COLO829 (cell line): ENCODE measurements around the gene HTRA3.
"Not testable (repeated sequence)": the region's sequence is repeated elsewhere in the genome, so short reads cannot be mapped to it uniquely, and the experiment has no call there.

Source experiments
- DNase-seq: peaks from one replicate; pipeline ENCODE4 v3.0.0; 2012; ENCODE audit warnings: low spot score

Gene HTRA3

DNA sequence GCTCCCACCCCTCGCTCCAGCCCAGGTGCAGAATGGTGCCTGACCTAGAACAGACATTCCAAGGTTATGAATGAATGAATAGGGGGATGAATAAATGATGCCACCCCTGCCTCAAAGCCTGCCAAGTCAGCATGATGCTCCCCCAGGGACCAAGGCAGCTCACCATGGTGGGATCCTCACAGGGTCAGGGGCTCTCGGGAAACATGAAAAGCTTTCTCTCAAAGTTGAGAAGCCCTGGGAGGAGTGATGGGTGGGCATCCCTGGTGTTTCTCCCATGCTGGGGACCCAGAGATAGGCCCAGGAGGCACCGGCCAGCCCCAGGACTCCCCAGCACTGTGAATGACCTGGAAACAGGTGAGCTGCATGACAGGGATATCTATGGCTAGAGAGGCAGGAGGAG is 58.9 kb downstream of the HTRA3 start:
- DNase-seq = no peak

DNA sequence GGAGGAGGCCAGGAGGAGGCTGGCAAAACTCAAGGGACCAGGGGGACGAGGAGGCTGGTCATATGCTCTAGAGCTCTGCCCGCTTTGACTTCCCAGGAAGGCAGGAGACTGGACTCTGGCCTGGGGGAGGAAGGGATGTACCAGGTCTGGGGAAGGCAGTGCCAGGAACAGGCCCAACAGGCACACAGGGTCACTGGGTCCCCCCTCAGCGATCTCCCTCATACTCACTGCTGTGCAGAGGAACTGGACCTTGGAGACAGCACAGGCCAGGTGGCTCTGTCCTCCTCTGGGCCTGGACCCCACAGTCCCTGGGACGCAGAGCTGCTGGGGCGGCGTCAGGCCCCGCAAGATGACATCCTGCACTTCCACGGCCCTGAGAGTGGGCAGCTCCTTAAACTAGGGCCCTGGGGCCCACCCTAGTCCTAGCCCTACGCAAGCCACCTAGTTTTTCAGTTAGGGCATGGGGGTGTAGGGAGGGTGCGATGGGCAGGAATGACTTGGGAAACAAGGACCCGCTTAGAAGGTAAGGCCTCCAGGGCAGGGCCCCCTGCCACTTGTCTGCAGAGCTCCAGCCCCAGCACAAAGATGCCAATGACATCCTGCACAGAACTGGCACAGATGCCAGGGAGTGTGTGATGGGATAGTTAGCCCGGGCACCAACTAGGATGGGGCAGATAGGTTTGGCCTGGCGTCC is 59.5 kb downstream of the HTRA3 start:
- DNase-seq = no peak

DNA sequence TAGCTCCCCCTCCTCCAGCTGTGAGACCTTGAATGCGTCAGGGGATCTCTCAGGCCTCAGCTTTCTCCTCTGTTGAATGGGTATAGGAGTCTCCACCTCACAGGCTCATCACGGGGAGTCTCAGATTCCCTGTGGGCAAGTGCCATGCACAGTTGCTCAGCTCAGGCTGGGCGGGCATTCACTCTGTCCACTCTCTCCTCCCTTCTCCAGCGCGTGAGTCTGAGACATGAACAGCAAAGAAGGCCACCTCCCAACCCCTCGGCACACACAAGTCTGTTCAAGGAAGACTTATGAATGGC is 60.0 kb downstream of the HTRA3 start:
- DNase-seq = no peak

DNA sequence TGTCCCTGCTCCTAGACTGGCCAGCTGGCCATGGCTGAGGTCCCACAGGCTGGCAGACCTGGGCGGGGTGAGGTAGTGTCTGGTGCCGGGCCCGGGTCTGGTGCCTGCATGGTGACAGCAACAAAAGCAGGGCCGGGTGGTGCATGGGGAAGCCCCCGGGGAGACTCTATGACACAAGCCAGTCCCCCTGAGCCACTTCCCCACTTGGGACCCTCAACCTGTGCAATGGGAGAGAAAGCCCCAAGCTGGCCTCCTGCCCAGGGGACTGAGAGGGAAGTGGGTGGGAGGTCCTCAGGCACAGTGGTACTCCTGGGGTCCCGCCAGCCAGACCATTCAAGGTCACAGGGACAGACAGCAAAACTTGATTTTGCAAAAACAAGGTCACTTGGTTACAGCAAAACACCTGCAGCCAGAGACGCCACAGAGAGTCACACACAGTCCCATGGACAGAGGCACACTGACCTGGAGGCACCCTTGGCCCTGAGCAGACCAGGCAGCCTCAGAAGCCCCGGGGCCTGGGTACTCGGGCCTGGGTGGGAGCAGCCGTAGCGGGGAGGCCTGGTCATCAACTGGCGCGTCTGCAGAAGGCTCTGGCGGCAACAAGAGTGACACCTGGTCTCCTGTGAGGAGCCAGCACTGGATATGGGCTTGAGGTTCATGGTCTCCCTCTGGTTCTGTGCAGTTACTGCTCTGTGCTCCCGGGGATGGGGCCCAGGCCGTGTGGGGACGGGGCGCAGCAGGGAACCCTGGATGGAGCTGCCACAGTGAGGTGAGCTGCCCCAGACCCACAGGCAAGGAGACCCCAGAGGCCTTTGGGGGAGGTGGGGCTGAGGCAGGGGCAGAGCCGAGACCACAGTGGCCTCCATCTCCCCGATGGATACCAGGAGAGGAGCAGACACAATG is 60.6 kb downstream of the HTRA3 start:
- DNase-seq = no peak

DNA sequence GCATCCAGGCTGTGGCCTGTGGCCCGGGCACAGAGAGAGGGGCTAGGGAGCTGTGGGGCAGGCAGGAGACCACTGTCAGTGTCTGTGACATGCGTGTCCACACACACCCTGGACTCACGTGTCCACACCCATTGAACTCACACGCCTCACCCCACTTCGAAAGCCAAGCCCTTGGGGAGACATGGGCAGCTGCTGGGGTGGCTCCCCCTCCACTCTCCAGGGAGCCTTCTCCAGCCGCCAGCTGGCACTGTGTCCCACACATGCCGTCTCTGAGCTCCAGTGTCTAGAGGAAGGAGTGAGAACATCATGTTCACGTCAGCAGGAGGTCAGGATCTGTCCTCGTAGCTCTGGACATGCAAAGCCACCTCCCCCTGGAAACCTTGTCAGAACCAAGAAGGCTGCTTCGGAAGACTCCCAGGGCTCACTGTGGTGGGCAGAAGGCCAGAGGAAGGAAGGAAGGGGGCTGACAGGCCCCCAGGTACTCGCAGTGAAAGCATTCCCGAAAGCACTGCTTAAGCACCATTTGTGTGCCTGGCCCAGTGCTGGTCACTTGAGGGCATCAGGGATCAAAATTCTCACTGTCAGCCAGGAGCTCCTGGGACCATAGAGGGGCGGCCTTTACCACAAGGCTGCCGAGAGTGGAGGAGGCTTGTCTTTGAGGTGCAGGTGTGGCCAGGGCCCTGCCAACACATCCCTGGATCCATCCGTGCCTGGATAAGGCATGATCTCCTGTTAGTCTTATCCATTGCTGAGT is 61.4 kb downstream of the HTRA3 start:
- no peak for DNase-seq

DNA sequence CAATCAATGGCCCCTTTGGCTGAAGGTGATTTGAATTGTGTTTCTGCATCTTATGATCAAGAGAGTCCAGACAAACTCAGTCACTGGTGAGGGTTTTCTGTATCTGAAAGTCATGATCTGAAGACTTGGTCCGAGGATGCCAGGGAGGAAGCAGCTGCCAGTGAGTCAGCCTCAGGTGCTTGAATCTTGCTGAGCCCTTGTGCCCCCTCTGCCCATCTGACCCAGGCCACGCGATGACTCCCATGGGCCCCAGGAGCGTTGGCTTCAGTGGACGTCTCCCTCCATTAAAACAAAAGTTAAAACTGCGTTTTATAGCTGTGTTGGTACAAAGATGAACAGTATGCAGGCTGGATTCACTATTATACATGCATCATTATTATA is 62.0 kb downstream of the HTRA3 start:
- DNase-seq = no peak

DNA sequence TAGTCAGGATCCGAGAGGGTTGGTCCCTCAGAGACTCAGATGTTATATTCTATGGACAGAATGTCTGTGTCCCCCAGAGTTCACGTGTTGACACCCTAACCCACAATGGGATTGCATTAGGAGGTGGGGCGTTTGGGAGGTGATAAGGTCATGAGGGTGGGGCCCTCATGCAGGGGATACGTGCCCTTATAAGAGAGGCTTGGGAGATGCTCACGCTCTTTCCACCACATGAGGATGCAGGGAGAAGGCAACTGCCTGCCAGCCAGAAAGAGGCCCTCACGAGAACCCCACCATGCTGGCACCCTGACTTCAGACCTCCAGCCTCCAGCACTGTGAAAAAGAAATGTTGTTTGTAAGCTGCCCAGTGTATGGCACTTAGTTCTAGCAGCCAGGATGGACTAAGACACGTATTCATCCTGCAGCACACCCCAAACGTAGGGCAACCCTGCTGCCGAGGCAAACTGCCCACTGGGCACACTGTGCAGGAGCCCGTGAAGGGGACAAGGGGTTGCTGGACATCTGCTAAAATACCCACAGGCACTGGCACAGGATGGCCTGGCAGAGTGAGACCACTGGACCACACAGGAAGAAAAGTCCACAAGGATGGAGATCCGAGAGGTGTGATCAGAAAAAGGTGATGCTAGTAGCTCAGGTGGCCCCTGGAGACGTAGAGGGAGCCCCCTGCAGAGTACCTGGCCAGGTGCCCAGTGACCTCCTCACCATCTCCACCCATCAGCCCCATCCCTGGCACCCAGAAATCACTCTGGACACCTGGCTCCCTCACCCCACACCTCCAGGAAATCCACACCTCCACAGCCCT is 62.7 kb downstream of the HTRA3 start:
- no peak for DNase-seq

DNA sequence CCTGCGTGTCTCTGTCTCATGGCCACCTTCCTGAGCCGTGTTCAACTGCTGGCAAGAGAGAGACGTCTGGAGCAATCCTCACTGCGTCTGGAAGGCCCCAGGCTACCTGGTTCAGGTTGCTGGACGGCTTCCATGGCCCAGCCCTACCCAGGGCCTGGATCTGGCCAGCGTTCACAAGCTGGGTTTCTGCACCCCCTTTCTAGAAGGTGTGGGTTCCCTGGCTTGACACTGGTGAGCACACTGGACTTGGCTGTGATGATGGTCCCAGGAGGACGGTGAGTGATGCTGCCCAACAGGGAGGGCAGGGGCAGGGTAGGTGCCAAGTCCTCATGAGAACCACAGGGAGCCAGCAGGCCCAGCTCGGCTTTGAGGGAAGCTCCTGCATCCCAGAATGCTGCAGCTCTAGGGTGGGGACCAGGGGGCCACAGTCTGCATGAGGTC is 63.4 kb downstream of the HTRA3 start:
- DNase-seq = no peak

DNA sequence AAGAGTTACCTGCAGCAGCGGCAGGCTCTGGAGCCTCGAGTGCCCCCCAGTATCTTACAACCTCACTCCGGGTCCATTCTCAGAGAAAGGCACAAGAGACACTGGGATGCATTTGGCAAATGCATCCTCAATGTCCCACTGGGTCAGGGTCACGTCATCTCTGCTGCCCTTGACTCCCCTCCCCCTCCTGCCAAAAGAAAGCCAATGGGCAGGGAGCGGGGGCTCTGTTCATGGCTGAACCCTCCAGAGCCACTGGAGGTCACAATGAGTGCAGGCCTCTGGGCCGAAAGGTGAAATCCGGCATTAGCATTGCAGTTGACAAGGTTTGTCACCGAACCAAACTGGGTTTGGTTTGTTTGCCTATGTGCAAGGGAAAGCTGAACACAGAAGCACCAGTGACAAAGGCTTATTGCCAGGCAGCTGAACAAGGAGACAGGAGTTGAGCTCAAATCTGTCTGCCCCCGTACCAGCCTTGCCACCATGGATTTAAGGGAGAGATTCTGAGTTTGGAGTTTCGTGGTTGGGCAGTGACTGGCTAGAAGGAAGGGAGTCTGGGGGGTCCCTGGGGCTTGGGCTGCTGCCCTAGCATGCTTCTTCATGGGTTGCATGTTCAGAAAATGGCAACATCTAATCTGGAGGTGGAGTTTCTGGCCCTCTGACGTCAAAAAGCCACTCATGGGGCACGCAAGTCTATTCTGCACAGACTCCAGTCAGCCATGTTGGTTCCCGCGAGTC is 64.3 kb downstream of the HTRA3 start:
- DNase-seq = no peak

DNA sequence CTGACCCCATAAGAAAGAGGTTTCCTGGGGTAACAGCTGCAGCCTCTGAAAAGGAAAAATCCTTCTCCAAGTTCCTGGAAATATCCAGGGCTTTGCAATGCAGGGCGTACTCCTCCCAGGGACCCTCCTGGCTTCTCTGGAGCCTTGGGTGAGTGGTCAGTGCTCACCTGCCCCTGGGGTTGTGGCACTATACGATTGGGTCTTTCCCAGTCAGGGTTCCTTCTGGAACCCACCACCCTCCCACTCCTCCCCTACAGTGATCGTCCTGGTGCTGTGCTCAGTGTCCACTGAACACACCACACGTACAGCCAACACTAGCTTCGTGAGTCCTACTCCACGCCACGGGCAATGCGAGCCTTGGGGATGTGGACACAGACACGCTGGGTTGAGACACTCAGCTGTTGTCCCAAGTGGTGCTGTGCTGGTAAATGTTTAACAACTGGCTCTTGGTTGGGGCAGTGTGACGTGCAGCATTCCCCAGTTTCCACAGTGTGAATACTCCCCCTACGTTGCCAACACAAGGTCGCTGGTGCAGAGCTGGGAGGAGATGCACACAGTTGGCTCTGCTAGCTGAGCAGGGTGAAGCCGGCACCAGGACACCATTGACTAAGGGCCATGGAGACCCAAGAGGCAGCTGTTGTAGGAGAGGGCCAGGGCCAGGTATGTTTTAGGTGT is 65.4 kb downstream of the HTRA3 start:
- no peak for DNase-seq

DNA sequence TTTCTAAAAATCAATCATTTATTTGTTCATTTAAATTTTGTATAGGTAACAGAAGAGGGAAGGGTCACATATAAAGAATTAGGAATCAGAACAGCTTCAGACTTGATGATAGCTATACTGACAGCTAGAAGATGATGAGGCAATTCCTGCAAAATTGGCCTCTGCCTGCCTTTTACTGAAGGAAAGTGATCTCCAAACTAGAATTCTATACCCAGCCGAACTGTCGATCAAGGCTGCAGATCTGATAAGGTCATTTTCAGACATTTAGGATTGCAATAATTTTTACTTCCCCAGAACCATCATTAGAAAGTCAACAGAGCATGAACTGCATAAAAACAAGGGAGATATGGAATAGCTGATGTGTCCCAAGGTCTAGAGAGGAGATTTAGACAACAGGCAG is 66.3 kb downstream of the HTRA3 start:
- no peak for DNase-seq

DNA sequence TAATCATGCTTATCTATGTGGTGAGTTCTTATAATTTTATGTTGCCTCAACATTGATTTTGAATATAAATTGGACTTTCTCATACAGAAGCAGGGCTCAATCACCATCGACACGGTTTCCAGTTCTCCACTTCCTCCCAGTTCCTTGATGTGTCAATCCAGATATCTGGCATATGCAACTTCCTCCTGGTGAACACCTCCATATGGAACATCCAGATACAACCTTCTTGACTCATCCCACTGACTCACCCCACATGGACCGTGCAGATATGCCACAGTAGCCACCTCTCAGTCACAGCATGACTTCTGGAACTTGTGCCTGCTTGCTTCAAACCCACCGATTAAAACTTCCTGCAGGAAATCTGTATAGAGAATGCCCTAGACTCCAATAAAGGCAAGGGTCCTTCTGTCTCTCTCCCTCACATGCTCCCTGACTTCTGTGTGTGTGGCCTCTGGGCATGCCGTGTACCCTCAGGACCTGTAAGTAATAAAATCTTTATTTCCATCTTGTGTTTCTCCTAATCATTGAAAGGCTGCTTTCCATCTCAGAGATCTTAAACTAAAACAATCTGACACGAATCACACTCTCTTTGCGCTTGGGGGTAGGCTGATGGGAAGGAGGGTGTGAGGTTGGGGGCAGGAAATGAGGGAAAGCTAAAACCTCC is 67.0 kb downstream of the HTRA3 start:
- no peak for DNase-seq

DNA sequence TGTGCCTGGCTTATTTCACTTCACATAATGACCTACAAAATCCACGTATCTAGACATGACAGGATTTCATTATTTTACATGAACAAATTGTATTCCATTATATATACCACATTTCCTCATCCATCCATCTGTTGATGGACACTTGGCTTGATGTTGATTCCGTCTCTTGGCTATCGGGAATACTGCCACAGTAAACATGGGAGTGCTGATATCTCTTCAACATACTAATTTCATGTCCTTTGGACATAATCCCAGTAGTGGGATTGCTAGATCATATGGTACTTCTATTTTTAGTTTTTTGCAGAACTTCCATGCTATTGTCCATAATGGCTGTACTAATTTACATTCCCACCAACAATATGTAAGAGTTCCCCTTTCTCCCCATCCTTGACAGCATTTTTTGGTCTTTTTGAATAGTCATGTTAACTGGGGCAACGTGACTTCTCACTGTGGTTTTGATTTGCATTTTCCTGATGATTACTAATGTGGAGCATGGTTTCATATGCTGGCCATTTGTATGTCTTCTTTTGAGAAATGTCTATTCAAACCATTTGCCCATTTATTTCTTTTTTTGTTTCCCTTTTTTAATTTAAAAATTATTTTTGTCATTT is 68.9 kb downstream of the HTRA3 start:
- DNase-seq = no peak

DNA sequence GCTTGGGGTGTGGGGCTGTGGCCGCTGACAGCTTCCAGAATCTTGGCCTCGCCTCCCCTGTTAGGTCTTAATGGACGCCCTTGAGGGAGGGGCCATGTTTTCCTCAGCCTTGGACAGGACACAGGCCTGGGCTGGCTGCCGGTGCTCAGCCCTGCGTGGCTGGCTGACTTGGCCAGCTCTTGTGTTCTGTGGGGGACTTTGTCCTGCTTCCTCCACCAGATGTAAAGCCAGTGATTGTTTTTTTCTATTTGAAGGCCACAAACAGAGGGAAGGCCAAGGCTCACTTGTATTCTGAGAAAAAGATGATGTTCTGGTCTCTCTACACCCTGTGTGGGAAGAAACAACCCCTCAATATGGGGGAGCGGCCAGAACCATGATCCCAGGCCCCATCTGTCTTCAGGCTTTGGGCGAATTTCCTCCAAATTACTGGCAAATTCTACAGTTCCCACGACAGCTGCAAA is 71.3 kb downstream of the HTRA3 start:
- no peak for DNase-seq

DNA sequence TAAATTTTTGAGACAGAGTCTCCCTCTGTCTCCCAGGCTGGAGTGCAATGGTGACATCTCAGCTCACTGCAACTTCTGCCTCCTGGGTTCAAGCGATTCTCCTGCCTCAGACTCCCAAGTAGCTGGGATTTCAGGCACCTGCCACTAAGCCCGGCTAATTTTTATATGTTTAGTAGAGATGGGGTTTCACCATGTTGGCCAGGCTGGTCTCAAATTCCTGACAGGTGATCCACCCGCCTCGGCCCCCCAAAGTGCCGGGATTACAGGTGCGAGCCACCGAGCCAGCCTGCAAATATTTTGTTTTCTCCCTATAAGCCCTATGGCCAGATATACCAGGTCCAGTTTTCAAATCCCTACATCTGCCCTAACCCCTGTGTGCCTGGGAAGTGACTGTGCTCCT is 71.7 kb downstream of the HTRA3 start:
- not testable (repeated sequence) for DNase-seq

DNA sequence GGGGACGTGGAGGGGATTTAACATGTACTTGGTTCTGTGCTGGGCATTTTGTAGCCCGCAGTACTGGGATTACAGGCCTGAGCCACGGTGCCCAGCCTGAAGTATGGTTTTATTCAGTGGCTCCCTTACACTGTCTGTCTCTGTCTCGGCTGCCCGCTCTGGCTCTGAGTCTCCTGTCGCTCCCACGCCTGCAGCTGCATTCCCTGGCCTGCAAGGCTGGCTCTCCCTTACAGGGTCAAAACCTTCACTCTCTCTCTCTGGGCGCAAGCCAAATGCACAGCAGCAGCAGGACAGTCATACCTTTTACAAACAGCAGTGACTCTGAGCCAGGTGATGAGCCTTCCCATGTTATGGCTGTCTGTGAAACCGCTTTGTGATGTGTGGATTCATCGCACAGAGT is 72.1 kb downstream of the HTRA3 start:
- no peak for DNase-seq

DNA sequence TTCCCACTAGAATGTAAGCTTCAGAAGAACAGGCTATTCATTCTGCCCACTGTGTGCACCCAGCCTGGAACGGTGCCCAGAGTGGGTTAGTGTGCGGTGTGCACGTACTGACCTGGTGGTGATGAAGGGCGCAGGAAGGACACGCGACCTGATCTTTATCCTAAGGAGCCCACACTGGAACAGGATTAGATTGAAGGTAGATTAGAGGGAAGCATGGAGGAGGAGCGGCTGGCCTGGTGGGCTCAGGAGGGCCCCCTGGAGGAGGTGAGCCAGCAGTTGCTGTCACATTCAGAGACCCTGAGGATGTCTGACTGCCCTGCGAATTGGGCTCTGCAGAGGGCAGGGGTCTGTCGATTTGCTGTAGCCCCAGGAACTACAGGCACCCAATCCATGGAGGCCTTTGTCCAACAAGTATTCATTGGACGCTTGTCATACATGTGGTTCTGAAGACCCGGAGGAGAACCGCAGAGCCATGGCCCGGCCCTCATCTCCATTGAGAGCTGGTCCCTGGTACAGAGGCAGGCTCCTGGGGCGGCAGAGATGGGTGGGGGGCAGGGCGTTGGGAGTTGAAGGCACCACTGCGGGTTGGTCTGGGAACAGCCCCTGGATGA is 73.2 kb downstream of the HTRA3 start:
- DNase-seq = no peak

DNA sequence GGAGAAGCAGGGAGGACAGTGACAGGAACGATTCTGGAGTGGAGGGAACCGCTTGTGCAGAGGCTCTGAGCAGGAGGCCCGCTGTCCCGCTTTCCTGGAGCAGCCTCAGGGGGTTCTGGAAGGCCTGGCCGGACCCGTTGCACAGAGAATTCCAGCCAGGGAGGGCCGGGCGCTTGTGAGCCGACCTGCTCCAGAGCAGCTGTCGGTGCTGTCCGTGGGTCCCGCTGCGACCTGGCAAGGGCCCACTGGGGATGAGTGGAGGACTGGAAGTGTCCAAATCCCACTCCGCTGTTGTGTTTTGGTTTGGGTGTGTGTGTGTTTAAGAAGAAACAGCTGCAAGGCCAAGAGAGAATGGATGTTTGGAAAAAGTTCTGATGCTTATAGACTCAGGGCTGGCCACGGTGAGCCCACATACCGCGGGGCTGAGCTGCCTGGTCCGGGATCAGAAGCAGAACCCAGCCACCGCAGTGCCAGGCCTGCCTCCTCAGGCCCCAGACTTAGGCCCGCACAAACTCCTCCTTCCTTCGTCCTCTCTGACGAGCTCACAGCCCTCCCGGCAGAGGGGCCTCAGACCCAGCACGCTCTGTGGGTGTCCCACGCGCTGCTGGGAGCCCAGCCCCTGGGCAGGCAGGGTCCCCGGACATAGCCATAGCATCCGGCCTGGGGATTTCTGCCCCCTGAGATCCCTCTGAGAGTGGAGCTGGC is 73.9 kb downstream of the HTRA3 start:
- DNase-seq = no peak

DNA sequence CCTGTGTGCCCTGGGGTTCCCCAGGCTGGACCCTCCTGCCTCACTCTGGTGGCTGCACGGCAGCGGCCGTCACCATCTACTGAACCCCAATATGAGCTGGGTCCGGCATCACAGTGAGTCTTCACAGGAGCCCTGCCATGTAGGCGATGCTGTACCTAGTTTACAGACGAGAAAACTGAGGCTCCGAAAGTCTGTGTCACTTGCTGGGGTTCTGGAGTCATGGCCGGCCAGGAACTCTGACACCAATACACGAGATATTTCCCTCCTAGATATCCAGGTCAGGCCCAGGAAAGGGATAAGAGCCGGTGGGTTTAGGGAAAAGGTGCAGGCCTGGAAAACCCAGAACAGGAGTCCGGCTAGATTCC is 74.4 kb downstream of the HTRA3 start:
- DNase-seq = no peak
